LNCAP (cell line): ENCODE data around the gene CDKN3.

Experiments
- TF ChIP-seq, protein P1 (sequence below): fragments of 450-650 bp; IDR thresholded peaks from 2 replicates; pipeline ENCODE4 v1.5.1; 2017; ENCODE audit warnings: mild to moderate bottlenecking

The CDKN3 gene

DNA sequence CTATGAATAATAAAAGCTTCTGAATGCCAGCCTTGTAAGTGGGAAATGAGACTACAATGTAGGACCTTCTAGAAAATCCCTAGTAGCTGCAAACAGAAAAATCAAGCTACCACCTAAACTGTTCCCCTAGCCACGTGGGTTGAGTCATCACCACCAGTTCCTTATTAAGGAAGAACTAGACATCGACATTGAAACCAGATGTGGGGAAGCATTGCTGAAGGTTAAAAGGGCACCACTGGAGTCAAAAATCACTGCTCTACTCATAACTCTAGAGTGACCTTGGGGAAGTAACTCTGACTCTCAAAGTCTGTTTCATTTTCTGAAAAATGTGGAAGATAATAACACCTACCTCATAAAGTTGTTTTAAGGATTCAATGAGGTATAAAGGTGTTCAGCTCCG, 53.7 kb downstream of the CDKN3 start:
- TF ChIP-seq, protein P1, sequence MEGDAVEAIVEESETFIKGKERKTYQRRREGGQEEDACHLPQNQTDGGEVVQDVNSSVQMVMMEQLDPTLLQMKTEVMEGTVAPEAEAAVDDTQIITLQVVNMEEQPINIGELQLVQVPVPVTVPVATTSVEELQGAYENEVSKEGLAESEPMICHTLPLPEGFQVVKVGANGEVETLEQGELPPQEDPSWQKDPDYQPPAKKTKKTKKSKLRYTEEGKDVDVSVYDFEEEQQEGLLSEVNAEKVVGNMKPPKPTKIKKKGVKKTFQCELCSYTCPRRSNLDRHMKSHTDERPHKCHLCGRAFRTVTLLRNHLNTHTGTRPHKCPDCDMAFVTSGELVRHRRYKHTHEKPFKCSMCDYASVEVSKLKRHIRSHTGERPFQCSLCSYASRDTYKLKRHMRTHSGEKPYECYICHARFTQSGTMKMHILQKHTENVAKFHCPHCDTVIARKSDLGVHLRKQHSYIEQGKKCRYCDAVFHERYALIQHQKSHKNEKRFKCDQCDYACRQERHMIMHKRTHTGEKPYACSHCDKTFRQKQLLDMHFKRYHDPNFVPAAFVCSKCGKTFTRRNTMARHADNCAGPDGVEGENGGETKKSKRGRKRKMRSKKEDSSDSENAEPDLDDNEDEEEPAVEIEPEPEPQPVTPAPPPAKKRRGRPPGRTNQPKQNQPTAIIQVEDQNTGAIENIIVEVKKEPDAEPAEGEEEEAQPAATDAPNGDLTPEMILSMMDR, result no peak

DNA sequence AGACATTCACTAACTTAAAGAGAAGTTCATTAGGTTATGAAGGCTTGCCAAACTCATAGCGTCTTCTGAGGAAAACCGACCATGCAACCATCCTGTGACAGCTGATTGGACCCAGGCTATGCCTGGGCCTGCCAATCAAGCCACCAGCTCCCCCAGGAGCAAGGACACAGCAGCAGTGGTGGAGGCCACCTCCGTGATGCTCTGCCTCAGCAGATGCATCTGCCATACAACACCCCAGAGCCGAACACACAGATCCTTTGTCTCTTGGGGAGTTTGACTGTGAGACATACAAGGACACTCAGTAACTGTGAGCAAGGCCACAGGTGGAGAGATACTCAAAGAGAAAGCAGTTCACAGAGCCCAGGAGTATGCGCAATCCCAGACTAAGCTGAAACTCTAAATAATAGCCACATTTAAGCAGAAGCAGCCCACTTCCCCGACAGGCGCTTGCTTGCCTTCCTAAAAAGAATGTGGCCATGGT, 54.4 kb downstream of the CDKN3 start:
- TF ChIP-seq, protein P1, result no peak

DNA sequence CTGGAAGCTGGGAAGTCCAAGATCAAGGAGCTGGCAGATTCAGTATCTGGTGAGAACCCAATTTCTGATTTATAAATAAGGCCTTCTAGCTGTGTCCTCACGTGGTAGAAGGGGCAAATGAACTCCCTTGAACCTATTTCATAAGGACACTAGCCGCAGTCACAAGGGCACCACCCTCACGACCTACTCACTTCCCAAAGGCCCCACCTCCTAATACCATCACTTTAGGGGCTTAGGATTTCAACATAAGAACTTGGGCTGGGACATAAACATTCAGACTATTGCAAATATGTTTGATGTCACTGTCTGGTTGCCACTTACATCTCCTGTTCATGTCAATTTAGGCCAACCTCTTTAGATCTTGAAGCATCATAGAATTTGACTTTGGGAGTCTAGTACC, 55.2 kb downstream of the CDKN3 start:
- TF ChIP-seq, protein P1, result no peak

DNA sequence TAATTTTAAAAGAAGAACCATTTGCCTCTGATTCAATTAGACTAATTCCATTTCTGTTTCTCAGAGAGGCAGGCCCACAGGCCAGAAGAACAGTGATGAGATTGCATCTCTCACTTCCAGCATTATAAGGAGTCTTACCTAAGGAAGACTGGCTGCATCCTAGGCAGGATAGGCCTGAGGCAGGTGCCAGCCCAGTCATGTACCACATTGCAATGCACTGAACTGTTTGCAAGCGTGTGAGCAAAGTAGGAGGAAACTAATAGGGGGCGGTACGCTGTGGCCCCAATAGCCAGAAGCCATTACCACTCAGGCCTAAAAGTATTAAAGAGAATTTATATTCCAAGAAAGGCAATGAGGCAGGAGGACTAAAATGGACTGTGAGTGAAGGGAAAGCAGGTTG, 56.4 kb downstream of the CDKN3 start:
- TF ChIP-seq, protein P1, result no peak

DNA sequence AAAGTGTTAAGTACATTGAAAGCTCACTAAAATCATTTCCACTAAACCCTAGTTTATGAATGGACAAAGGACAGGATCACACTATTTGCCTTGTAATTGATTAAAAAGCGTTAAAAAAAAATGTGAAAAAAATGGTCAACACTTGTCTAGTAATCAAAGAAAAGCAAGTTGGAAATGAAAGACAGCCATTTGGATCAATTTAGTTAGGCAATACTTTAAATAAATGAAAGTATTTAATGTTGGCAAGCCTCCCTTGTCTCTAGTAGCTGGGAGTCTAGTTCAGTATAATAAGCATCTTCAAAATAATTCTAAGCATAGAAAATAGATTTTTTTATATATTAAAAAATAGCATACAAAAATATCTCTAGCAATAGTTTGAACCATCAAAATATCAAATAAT, 58.6 kb downstream of the CDKN3 start:
- TF ChIP-seq, protein P1, result no peak

DNA sequence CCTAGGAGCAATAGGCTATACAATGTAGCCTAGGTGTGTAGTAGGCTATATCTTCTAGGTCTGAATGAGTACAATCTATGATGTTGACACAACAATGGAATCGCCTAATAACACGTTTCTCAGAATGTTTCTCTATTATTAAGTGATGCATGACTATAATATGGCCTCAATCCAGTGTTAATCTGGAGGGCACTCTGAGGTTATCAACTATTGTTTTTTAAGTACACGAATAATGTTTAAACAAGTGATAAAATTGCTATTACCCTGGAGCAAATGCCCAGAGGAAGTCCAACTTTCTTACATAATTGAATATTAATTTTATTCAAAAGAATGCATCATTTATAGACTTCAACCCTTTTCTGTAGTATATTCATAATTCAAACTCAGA, 60.8 kb downstream of the CDKN3 start:
- TF ChIP-seq, protein P1, result no peak

DNA sequence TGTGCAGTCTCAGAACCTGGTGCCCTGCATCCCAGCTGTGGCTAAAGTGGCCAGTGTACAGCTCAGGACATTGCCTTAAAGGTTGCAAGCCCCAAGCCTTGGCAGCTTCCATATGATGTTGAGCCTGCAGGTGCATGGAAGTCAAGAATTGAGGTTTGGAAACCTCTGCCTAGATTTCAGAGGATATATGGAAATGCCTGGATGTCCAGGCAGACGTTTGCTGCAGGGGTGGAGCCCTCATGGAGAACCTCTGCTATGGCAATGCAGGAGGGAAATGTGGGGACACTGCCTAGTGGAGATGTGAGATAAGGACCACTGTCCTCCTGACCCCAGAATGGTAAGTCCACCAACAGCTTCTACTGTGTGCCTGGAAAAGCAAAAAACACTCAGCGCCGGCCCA, 62.3 kb downstream of the CDKN3 start:
- TF ChIP-seq, protein P1, result no peak

DNA sequence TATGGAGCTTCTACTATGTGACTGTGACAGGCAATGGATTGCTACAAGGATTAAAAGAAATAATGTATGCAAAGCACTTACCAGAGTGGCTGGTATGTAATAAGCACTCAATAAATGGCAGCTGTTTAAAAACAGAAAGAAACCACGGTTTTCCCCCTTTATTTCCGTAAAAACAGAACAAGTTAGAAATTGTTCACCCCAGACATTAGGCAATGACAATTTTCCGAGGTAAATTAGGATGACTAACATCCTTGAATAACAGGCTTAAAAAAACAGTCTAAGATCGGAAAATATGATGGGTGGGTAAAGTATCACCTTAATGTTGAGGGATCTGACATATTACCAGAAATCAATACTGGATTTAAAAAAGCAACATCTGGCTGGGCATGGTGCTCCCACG, 65.2 kb downstream of the CDKN3 start:
- TF ChIP-seq, protein P1, result no peak
